ENCODE measurements around the gene NF1. TPM values are rescaled to one million over a fixed set of nuclear protein-coding genes. Genes with fewer than 3 reads are reported as not detected.
A peak's percentile ranks its signal among the peaks of the same experiment; 100 is the strongest.

NF1 gene
- total and polyA plus RNA-seq, 2 experiments from 2014 or later: 8.4 to 45.9 TPM

DNA sequence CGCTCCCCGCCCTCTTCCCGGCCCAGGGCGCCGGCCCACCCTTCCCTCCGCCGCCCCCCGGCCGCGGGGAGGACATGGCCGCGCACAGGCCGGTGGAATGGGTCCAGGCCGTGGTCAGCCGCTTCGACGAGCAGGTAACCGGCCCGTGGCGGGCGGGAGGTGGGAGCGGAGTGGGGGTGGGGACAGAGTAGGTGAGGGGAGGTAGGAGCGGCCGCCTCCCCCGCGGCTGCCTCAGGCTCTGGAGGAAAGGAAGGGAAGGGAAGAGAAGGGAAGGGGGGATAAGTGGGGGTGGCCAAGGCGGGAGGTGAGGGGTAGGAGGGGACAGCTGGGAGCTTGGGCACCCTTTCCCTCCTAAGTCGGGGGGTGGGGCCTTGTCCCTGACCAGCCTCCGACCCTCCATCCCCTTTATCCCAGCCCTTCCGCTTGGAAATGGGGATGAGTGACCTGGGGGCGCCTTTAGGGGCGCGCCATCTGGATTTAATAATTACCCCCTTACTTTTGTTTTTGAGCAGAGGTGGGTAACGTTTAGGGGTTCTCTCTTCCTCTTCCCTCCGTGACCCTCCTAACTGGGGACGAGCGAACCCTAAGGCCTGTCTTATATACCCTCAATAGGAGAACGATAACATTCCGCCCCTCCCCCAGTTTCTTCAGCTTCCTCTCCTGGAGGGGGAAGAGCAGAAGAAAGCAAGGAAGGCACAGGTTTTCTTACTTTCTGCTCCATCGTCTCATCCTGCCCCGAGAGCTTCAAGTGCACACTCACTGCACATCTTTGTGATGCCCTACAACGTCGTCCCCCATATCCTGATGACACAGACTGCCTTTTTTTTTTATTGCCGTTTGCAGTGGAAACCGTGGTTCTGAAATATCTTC, 694 bp downstream of the NF1 start:
- peak overlapping the region; percentile 91 for H3K4me2 ChIP-seq
- H3K36me3 ChIP-seq (replicated peaks; ENCODE audit: insufficient read depth, low read depth): no peaks in the 10 kb centered on the region
- no peaks in the 10 kb centered on the region for H3K9me3 ChIP-seq (ENCODE audit: low read depth)
- H3K79me2 ChIP-seq: peaks cover 53% of the 10 kb centered on the region
- H3K4me1 ChIP-seq (ENCODE audit: insufficient read depth): peaks cover 10% of the 10 kb centered on the region
- peak overlapping the region; percentile 92 for H2AFZ ChIP-seq
- H3K27ac ChIP-seq: peak overlapping the region; percentile 100
- H3K27me3 ChIP-seq: no peaks in the 10 kb centered on the region
- TF ChIP-seq, protein P1, sequence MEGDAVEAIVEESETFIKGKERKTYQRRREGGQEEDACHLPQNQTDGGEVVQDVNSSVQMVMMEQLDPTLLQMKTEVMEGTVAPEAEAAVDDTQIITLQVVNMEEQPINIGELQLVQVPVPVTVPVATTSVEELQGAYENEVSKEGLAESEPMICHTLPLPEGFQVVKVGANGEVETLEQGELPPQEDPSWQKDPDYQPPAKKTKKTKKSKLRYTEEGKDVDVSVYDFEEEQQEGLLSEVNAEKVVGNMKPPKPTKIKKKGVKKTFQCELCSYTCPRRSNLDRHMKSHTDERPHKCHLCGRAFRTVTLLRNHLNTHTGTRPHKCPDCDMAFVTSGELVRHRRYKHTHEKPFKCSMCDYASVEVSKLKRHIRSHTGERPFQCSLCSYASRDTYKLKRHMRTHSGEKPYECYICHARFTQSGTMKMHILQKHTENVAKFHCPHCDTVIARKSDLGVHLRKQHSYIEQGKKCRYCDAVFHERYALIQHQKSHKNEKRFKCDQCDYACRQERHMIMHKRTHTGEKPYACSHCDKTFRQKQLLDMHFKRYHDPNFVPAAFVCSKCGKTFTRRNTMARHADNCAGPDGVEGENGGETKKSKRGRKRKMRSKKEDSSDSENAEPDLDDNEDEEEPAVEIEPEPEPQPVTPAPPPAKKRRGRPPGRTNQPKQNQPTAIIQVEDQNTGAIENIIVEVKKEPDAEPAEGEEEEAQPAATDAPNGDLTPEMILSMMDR (IDR thresholded peaks at IDR 0.05; ENCODE audit: poor library complexity): no peak
- TF ChIP-seq EZH2phosphoT487 (IDR thresholded peaks at IDR 0.05; ENCODE audit: low read depth, severe bottlenecking, unreplicated experiment): no peak
- no peak for TF ChIP-seq EZH2 (IDR thresholded peaks at IDR 0.05; ENCODE audit: borderline replicate concordance)
- WGBS (ENCODE audit: low lambda C conversion rate, missing lambda C conversion rate): 1% methylated on average over 30 of the region's 45 CpGs
- H4K20me1 ChIP-seq (ENCODE audit: insufficient read depth, poor library complexity, severe bottlenecking): peaks cover 26% of the 10 kb centered on the region
- DNase-seq (ENCODE audit: low spot score): peak; percentile 77
- H3K9me2 ChIP-seq (replicated peaks; ENCODE audit: insufficient read depth): no peaks in the 10 kb centered on the region
- peak overlapping the region; percentile 97 for H3K4me3 ChIP-seq

DNA sequence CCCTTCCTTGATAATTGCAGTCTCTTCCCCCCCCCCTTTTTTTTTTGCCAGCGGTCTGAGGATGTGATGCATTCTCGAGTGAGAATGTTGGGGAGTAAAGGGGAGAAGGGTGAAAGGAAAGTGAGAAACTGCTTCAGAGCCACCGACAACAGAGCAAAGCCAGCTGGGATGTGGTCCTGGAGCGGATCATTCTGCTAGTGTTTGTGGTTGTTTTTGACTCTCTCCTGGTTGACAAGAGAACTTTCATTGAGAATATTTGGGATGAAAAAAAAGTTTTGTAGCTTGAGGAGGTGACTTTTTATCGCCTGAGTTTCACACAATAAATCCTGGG, 1.3 kb downstream of the NF1 start:
- Histone ChIP-seq H3K9me3 (ENCODE audit: low read depth) (no peaks in the 10 kb centered on the region), H4K20me1 (ENCODE audit: insufficient read depth, poor library complexity, severe bottlenecking) (peaks cover 32% of the 10 kb centered on the region), H3K27me3 (no peaks in the 10 kb centered on the region), H3K4me2 (peak overlapping the region; percentile 91), H3K27ac (peak overlapping the region; percentile 100), H3K4me1 (ENCODE audit: insufficient read depth) (peaks cover 10% of the 10 kb centered on the region), H2AFZ (peak overlapping the region; percentile 92), H3K9me2 (replicated peaks; ENCODE audit: insufficient read depth) (no peaks in the 10 kb centered on the region), H3K4me3 (peak overlapping the region; percentile 97), H3K79me2 (peaks cover 59% of the 10 kb centered on the region), H3K36me3 (replicated peaks; ENCODE audit: insufficient read depth, low read depth) (no peaks in the 10 kb centered on the region)
- DNase-seq (ENCODE audit: low spot score): no peak
- WGBS (ENCODE audit: low lambda C conversion rate, missing lambda C conversion rate): 7% methylated on average over 5 of the region's 5 CpGs
- no peak for TF ChIP-seq EZH2phosphoT487 (IDR thresholded peaks at IDR 0.05; ENCODE audit: low read depth, severe bottlenecking, unreplicated experiment)
- no peak for TF ChIP-seq EZH2 (IDR thresholded peaks at IDR 0.05; ENCODE audit: borderline replicate concordance)

DNA sequence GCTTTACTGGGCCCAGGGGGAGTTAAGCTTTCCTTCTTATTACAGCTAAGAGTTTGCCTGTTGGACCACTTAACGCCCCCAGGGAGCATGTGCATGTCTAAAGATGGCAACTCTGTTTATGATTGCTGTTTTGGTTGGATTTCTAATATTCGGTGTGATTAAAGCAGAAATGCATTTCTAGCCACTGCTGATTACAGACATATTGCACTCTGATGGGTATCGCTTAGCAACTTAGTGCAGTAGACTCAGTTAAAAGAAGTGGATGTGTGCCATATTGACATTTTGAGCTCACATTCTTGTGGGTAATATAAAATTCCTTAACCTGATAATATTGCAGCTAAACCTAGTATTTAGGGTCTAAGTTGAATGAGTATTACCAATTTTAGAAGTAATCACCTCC, 4.2 kb downstream of the NF1 start:
- Histone ChIP-seq H2AFZ (no peak overlapping the region), H3K27me3 (no peaks in the 10 kb centered on the region), H3K36me3 (replicated peaks; ENCODE audit: insufficient read depth, low read depth) (no peaks in the 10 kb centered on the region), H3K9me2 (replicated peaks; ENCODE audit: insufficient read depth) (no peaks in the 10 kb centered on the region), H3K9me3 (ENCODE audit: low read depth) (no peaks in the 10 kb centered on the region), H3K27ac (no peak overlapping the region), H3K79me2 (peaks cover 89% of the 10 kb centered on the region), H3K4me3 (no peak overlapping the region), H3K4me1 (ENCODE audit: insufficient read depth) (peaks cover 10% of the 10 kb centered on the region), H4K20me1 (ENCODE audit: insufficient read depth, poor library complexity, severe bottlenecking) (peaks cover 53% of the 10 kb centered on the region), H3K4me2 (no peak overlapping the region)
- DNase-seq (ENCODE audit: low spot score): no peak
- WGBS (ENCODE audit: low lambda C conversion rate, missing lambda C conversion rate): 91% methylated on average over 3 of the region's 3 CpGs
- no peak for TF ChIP-seq EZH2phosphoT487 (IDR thresholded peaks at IDR 0.05; ENCODE audit: low read depth, severe bottlenecking, unreplicated experiment)
- TF ChIP-seq EZH2 (IDR thresholded peaks at IDR 0.05; ENCODE audit: borderline replicate concordance): no peak
- TF ChIP-seq, protein P1 (IDR thresholded peaks at IDR 0.05; ENCODE audit: poor library complexity): no peak

DNA sequence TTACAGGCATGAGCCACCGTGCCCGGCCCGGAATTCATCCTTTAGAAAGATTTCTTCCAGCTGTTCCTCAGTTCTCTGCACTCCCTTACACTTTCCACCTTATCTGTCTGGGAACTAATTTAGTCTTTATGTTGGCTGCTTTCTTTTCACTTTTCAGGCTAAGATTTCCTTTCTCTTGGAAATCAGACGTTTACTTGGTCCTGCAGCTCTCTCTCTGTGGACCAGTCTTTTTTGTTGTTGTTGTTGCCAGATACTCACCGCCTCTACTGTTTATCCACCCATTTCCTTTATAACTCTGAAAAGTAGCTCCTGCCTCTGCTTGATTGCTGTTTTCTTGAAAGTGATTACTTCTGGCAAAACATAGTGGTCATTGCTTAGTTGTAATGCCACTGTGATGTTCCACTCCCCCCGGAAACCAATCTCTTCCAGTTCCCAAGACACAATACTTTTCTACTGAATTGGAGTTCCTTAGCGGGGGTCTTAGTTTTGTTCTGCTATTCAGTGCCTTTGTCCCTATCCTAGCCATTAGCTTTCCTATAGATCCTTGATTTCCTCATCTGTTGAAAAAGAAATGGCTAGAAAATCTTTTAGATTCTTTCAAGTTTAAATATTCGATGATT, 6.2 kb downstream of the NF1 start:
- Histone ChIP-seq H3K36me3 (replicated peaks; ENCODE audit: insufficient read depth, low read depth) (no peaks in the 10 kb centered on the region), H2AFZ (no peak overlapping the region), H3K27ac (no peak overlapping the region), H3K27me3 (no peaks in the 10 kb centered on the region), H4K20me1 (ENCODE audit: insufficient read depth, poor library complexity, severe bottlenecking) (peaks cover 63% of the 10 kb centered on the region), H3K9me3 (ENCODE audit: low read depth) (no peaks in the 10 kb centered on the region), H3K4me3 (no peak overlapping the region), H3K4me2 (no peak overlapping the region), H3K9me2 (replicated peaks; ENCODE audit: insufficient read depth) (no peaks in the 10 kb centered on the region), H3K4me1 (ENCODE audit: insufficient read depth) (peaks cover 10% of the 10 kb centered on the region), H3K79me2 (peaks cover 100% of the 10 kb centered on the region)
- TF ChIP-seq EZH2phosphoT487 (IDR thresholded peaks at IDR 0.05; ENCODE audit: low read depth, severe bottlenecking, unreplicated experiment): no peak
- 81% methylated on average over 8 of the region's 8 CpGs for WGBS (ENCODE audit: low lambda C conversion rate, missing lambda C conversion rate)
- no peak for DNase-seq (ENCODE audit: low spot score)
